GM12874 (cell line): ENCODE results near the gene SLFN14.

Source experiments
- TF ChIP-seq, protein P1 (sequence below): IDR thresholded peaks from 2 replicates; pipeline ENCODE4 v1.5.1; 2011; ENCODE audit warnings: low read depth, mild to moderate bottlenecking, control low read depth, low read length, moderate library complexity; ENCODE audit not compliant: insufficient read depth

Gene SLFN14

DNA sequence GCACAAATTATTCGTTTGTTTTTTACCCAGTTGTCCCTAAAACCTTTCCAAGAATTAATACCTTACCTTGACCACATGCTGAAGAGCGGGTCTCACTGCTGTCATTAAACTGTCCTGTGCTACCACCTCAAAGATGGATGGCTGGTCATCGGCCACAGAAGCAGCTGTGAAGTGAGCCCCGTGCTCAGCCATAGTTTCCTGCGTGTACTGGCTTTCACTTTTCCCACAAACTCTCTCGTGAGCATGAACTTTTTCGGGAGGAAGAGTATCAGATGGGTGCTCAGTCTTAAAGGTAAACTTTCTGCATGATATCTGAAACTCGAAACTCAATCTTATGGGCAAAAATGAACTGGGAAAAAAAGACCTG is 17.2 kb upstream of the SLFN14 start:
- TF ChIP-seq, protein P1, sequence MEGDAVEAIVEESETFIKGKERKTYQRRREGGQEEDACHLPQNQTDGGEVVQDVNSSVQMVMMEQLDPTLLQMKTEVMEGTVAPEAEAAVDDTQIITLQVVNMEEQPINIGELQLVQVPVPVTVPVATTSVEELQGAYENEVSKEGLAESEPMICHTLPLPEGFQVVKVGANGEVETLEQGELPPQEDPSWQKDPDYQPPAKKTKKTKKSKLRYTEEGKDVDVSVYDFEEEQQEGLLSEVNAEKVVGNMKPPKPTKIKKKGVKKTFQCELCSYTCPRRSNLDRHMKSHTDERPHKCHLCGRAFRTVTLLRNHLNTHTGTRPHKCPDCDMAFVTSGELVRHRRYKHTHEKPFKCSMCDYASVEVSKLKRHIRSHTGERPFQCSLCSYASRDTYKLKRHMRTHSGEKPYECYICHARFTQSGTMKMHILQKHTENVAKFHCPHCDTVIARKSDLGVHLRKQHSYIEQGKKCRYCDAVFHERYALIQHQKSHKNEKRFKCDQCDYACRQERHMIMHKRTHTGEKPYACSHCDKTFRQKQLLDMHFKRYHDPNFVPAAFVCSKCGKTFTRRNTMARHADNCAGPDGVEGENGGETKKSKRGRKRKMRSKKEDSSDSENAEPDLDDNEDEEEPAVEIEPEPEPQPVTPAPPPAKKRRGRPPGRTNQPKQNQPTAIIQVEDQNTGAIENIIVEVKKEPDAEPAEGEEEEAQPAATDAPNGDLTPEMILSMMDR: no peak

DNA sequence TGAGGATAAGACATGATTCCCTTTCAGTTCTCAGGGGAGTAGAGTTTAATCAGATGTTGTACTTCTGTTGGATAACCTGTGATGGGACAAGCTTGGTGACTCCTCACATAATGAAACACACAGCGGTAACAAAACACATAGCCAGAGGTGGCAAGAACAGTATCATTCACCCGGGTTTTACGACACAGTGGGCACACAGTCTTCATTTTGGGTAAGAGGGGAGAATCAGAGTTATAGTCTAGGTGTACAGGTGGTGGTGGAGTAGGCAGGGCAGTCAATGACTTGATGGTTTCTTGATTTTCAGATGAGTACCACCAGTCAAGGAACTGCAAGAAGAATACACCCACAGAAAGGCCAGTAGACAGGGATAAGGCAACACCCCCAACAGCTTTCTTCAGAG is 15.1 kb upstream of the SLFN14 start:
- TF ChIP-seq, protein P1: no peak

DNA sequence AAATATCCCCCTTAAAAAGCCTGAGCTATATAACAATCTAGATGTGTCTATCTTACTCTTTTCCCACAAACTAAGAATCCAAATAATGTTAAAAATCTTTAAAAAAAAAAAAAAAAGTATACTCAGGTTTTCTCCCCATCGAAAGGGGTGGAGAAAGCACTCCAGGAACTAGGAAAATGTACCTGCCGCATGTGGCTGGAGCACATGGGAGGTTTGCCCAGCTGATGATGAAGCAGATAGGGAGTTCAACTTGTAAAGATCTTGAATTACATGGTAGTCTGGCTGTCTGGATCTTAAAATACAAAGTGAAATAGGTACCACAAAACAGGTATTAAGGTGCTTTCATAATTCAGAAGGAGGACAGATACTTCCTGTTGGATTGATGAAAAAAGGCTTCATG is 8.8 kb upstream of the SLFN14 start:
- TF ChIP-seq, protein P1: no peak

DNA sequence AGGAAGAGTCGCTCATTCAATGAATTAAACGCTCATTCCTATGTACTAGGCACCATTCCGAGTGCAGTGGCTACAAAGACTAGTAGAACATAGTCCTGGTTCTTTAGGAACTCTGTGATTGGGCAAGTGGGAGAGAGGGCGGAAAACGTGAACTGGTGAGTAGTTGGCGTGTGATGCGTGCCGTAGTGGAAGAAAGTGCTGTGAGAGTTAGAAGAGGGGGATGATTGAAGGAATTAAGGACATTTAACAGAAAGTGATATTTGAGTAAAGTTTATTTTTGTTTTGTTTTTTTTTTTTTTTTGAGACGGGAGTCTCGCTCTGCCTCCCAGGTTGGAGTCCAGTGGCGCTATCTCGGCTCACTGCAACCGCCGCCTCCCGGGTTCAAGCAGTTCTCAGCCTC is 7.9 kb upstream of the SLFN14 start:
- TF ChIP-seq, protein P1: no peak

DNA sequence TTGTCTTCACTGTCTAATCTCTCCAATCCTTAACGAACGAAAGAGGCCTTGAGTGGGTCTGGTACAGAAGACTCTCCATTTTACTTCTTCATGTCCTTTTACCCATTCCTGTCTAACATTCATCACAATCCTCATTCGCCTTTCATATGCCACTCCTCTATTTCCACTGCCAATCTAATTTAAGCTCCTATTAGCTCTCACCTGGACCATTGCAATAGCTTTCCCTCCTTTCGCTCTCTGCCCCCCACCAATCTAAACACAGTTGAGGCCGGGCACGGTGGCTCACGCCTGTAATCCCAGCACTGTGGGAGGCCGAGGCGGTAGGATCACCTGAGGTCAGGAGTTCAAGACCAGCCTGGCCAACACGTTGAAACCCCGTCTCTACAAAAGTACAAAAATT is 6.3 kb upstream of the SLFN14 start:
- TF ChIP-seq, protein P1: no peak

DNA sequence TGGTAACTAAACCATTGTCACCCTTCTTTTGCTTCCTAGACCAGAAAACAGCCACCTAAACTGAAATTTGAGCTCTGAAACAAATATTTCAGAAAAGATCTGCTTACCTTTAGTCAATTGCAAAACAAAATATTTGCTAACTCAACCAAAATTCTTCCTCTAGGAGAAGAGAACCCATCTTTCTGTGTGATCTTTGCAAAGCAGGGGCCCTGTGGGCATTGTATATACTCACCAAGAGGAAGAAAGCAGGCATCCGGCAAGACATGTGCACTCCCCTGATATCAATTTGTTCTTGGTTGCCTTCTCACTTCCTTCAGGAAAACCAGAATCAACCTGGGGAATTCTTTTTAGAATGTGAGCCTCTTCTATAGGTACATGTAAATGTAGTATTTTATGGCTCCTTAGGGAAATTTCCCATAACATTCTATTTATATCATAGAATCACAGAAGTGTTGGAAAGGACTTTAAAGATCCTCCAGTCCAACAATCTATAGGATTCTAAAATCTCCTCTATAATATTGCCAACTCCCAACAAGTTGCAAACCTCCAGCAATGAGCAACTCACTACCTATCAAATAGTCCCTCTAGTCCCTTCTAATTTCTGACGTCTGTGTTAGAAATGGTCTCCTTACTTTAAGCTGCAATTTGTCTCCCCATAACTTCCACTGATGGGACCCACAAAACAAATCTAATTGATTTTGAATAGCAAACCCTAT is 966 bp downstream of the SLFN14 start:
- TF ChIP-seq, protein P1: no peak

DNA sequence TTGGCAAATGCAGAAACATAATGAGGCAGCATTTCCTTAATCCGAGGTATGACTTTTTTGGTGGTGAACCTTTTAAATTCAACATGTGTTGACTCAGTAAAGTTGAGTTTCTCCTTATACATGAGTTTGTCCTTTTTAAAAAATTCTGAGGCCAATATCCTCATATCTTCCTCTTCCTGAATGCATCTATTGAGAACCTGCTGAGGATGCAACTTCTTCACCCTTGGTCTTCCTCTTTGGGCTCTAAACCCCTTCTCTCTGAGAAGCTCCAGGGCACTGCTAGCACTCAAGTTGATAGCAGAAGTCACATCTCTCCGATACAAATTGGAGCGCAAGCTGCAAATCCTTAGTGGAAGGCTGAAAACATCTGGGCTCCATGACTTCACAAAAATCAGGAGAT is 3.3 kb downstream of the SLFN14 start:
- TF ChIP-seq, protein P1: no peak
